ENCODE data around the gene ADAM11.
"Not testable (repeated sequence)": the region's sequence is repeated elsewhere in the genome, so short reads cannot be mapped to it uniquely, and the experiment has no call there.

ADAM11 gene, protein sequence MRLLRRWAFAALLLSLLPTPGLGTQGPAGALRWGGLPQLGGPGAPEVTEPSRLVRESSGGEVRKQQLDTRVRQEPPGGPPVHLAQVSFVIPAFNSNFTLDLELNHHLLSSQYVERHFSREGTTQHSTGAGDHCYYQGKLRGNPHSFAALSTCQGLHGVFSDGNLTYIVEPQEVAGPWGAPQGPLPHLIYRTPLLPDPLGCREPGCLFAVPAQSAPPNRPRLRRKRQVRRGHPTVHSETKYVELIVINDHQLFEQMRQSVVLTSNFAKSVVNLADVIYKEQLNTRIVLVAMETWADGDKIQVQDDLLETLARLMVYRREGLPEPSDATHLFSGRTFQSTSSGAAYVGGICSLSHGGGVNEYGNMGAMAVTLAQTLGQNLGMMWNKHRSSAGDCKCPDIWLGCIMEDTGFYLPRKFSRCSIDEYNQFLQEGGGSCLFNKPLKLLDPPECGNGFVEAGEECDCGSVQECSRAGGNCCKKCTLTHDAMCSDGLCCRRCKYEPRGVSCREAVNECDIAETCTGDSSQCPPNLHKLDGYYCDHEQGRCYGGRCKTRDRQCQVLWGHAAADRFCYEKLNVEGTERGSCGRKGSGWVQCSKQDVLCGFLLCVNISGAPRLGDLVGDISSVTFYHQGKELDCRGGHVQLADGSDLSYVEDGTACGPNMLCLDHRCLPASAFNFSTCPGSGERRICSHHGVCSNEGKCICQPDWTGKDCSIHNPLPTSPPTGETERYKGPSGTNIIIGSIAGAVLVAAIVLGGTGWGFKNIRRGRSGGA

DNA sequence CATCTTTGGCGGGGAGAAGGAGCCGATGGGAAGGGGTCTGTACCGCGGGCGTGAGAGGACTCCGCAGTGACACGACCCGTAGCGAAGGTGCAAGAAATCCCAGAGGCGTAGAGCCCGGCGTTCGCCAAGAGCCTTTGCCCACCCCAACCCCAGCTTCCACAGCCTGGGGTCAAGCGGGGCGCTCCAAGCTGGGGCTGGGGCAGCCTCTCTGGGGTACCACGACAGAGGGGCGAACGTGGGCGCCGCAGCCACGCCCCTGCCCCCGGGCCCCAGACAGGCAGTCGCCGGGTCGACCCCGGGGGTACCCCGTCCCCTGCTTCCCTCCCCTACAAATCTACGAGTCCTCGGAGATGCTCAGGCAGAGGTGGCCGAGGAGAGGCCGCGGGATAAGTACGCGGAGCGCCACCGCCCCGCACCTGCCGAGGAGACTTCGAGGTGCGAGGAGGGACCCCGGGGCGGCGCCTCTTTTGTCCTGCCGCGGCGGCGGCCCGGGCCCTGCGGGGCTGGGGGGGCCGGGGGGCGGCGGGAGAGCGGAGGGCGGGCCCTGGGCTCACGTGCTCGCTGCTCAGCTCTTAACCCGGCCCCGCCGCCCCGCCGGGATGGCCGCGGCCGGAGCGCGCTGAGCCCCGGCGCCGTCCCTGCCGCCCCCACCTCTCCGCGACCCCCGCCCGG is at the start of gene ADAM11:
Gene ADAM11 (plus strand): TSS at position 575 of the 672 bp plus-strand sequence. CDS start 212 bp downstream, outside the sequence.
- H3K4me1 Mint-ChIP-seq, result no peaks in the 10 kb centered on the region
- peak; percentile 59 for ATAC-seq
- peaks cover 48% of the 10 kb centered on the region for H3K27me3 Mint-ChIP-seq
- H3K27ac Mint-ChIP-seq, result no peak within 1 kb of the TSS
- peak within 1 kb of the TSS; percentile 51 for H3K4me3 Mint-ChIP-seq
- no peaks in the 10 kb centered on the region for H3K36me3 Mint-ChIP-seq
- H3K9me3 Mint-ChIP-seq, result no peaks in the 10 kb centered on the region

DNA sequence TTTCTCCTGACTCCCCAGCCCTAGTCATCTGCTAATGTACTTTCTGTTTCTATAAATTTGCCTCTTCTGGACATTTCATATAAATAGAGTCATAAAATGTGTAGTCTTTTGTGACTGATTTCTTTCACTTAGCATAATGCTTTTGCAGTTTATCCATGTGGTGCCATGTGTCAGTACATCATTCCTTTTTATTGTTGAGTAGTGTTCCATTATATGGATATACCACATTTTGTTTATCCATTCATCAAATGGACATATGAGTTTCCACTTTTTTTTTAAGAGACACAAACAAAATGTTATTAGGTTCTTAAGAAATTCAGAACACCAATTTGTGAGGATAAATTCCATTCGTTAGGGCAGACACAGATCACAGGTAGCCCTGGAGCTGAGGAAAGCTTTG is 39.3 kb upstream of the ADAM11 start:
- ATAC-seq, result no peak
- no peak overlapping the region for H3K27ac Mint-ChIP-seq
- H3K36me3 Mint-ChIP-seq, result peaks cover 39% of the 10 kb centered on the region
- no peaks in the 10 kb centered on the region for H3K9me3 Mint-ChIP-seq
- H3K27me3 Mint-ChIP-seq, result no peaks in the 10 kb centered on the region
- H3K4me1 Mint-ChIP-seq, result no peaks in the 10 kb centered on the region
- no peak overlapping the region for H3K4me3 Mint-ChIP-seq

DNA sequence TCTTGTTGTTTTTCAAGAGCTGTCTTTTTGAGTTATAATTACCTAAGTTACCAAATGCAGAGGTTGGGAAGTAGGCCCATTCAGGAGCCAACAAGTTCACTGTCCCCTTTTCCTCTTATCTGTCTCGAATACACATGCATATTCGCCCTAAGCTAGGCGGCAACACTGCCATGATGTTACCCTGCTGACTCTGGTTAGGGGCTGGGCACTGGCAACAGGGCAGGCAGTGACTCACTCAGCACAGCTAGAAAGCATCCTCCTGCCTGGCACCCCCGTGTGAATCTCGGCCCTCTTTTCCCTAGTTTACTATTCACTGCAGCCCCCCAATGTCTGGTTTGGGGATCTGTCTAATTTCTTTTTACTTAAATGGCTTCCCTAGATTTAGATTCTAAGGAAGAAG is 36.5 kb upstream of the ADAM11 start:
- H3K36me3 Mint-ChIP-seq, result peaks cover 26% of the 10 kb centered on the region
- H3K9me3 Mint-ChIP-seq, result no peaks in the 10 kb centered on the region
- no peak overlapping the region for H3K4me3 Mint-ChIP-seq
- H3K4me1 Mint-ChIP-seq, result no peaks in the 10 kb centered on the region
- no peak for ATAC-seq
- H3K27me3 Mint-ChIP-seq, result no peaks in the 10 kb centered on the region
- H3K27ac Mint-ChIP-seq, result no peak overlapping the region

DNA sequence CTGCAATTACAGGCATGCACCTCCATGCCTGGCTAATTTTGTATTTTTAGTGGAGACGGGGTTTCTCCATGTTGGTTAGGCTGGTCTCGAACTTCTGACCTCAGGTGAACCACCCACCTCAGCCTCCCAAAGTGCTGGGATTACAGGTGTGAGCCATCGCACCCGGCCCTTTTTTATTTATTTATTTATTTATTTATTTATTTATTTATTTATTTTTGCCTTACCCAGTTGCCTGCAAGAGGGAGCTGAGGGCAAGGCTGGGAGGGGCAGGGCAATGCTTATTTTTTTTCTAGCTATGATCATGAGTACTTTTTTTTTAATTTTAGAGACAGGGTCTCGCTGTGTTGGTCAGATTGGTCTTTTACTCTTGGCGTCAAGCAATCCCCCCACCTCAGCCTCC is 32.7 kb upstream of the ADAM11 start:
- H3K27ac Mint-ChIP-seq, ATAC-seq, H3K4me1 Mint-ChIP-seq, H3K4me3 Mint-ChIP-seq, H3K9me3 Mint-ChIP-seq, H3K27me3 Mint-ChIP-seq: not testable (repeated sequence)
- H3K36me3 Mint-ChIP-seq, result peaks cover 31% of the 10 kb centered on the region

DNA sequence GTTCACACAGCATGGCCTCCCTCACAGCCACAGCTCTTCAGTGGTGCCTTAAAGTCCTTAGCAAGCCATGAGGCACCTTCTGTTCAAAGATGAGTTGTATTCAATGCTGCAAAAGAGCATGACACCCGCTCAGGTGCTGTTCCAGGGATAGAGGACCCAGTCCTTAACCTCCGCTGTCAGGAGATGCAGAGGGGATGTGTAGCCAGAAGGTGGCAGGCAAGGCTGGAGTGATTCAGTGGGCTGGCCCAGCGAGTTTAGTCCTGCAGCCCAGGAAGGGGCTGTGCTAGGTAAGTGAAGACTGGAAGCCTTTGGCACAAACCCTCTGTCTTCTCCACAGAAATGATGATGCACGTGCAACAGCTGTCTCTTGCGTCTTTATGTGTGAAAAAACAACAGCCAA is 25.0 kb upstream of the ADAM11 start:
- no peaks in the 10 kb centered on the region for H3K27me3 Mint-ChIP-seq
- no peaks in the 10 kb centered on the region for H3K9me3 Mint-ChIP-seq
- H3K27ac Mint-ChIP-seq, result no peak overlapping the region
- no peak for ATAC-seq
- peaks cover 18% of the 10 kb centered on the region for H3K36me3 Mint-ChIP-seq
- H3K4me3 Mint-ChIP-seq, result no peak overlapping the region
- no peaks in the 10 kb centered on the region for H3K4me1 Mint-ChIP-seq

DNA sequence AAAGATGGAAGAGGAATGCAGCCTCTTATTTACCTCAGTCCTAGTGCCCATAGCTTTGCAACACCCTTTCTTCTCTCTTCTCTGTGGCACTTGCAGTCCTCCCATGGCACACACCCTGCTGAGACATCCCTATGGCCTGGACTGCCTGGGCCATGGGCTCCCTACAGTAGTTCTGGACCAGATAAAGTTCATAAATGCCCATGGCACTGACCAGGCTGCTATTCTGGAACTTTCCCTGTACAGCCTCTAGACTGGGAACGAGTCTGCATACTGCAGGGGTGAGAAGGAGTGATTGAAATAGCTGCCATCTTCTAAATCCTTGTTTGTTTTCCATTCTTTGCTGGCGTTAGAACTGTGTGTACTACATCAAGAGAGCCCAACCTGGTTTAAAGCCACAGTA is 24.5 kb upstream of the ADAM11 start:
- H3K4me1 Mint-ChIP-seq, result no peaks in the 10 kb centered on the region
- H3K36me3 Mint-ChIP-seq, result peaks cover 18% of the 10 kb centered on the region
- no peaks in the 10 kb centered on the region for H3K9me3 Mint-ChIP-seq
- H3K27ac Mint-ChIP-seq, result no peak overlapping the region
- no peak for ATAC-seq
- H3K4me3 Mint-ChIP-seq, result no peak overlapping the region
- H3K27me3 Mint-ChIP-seq, result no peaks in the 10 kb centered on the region

DNA sequence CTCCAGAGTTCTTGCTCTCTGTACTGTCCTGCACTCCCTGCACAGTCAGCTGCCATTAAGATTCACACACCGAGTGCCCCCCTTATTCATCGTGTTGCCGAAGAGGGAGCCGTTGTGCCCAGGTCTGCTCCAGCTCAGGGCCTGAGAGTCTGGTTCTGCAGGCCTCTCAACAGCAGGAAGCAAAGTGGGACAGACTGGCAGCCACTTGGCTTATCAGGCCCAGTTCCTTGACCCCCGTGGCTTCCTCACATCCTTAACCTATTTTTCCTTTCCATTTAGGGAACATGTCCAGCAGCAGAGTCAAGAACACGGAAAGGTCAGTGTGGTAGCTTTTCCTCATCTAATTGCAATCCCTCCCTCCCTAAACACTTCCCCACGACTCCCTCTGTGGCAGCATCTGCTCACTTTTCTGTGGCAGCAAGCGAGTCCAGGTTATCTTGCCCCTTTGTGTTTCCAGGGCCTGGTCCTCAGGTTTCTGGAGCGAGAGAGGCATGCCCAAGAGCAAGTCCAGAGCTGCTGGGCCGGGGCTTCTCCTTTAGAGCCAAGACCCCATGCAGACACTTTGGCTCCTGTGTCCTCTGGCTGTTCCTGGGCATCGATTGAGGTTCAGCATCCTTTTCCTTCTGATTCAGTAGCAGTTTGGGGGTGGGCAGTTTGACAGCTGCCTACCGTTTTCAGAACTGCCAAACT is 22.1 kb upstream of the ADAM11 start:
- no peaks in the 10 kb centered on the region for H3K27me3 Mint-ChIP-seq
- H3K4me1 Mint-ChIP-seq, result no peaks in the 10 kb centered on the region
- no peaks in the 10 kb centered on the region for H3K9me3 Mint-ChIP-seq
- H3K4me3 Mint-ChIP-seq, result no peak overlapping the region
- ATAC-seq, result no peak
- H3K36me3 Mint-ChIP-seq, result peaks cover 10% of the 10 kb centered on the region
- no peak overlapping the region for H3K27ac Mint-ChIP-seq

DNA sequence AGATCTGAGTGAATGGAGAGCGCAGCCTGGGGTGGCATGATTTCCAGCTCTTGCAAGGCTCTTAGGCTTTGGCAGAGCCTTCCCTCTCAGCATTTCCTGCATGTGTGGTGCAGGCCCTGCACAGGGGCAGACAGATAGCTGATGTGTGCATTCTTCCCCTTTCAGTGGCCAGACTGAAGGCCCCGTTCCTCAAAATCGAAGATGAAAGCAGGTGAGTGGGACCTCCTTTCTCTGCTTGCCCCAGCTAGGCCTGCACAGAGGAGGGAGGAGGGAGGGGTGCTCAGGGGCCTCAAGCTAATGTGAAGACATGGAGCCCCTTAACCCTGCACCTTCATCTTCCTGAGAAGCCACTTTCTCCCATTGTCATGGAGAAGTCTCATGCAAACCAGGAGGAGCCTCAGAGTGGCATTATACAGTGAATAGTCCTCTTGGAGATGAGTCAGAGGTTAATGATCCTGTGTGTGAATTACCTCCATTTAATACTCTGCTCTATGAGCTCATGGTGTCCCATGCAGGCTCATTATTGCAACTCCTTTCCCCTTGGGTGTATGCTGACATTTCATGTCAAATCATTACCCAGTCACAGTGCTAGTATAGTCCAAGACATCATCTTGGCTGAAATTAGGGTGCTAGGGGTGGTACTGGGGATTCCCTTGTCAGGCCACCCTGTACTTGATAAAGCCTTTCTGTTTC is 20.4 kb upstream of the ADAM11 start:
- Mint-ChIP-seq H3K36me3 (peaks cover 5% of the 10 kb centered on the region), H3K27ac (peak overlapping the region; percentile 24), H3K27me3 (no peaks in the 10 kb centered on the region), H3K4me1 (no peaks in the 10 kb centered on the region), H3K9me3 (no peaks in the 10 kb centered on the region), H3K4me3 (no peak overlapping the region)
- peak; percentile 75 for ATAC-seq

DNA sequence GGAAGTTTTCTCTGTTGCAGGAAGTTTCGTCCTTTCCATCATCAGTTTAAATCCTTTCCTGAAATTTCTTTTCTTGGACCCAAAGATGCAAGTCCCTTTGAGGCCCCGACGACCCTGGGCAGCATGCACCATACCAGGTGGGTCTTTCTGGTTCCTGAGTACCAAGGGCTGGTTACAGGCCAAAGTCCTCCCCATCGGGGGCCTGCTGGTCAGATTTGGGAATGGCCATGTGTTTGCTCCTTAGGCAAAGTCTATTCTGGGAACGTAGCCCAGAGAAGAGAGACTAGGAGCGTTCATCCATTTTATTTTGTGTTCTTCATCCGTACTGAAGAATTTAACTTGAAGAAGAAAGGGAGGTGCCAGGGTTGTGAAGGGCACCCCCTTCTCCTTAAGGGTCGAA is 17.5 kb upstream of the ADAM11 start:
- H3K27ac Mint-ChIP-seq, result no peak overlapping the region
- no peaks in the 10 kb centered on the region for H3K4me1 Mint-ChIP-seq
- ATAC-seq, result no peak
- no peaks in the 10 kb centered on the region for H3K27me3 Mint-ChIP-seq
- no peak overlapping the region for H3K4me3 Mint-ChIP-seq
- no peaks in the 10 kb centered on the region for H3K9me3 Mint-ChIP-seq
- H3K36me3 Mint-ChIP-seq, result peaks cover 10% of the 10 kb centered on the region

DNA sequence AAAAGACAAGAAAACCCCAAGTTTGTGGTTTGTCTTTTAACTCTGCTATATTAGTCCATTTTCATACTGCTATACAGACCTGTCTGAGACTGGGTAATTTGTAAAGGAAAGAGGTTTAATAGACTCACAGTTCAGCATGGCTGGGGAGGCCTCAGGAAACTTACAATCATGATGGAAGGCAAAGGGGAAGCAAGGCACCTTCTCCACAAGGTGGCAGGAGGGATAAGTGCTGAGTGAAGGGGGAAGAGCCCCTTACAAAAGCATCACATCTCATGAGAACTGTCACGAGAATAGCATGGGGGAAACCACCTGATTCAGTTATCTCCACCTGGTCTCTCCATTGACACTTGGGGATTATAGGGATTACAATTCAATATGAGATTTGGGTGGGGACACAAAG is 13.5 kb upstream of the ADAM11 start:
- no peaks in the 10 kb centered on the region for H3K27me3 Mint-ChIP-seq
- ATAC-seq, result no peak
- no peak overlapping the region for H3K4me3 Mint-ChIP-seq
- no peaks in the 10 kb centered on the region for H3K4me1 Mint-ChIP-seq
- peaks cover 26% of the 10 kb centered on the region for H3K36me3 Mint-ChIP-seq
- no peak overlapping the region for H3K27ac Mint-ChIP-seq
- no peaks in the 10 kb centered on the region for H3K9me3 Mint-ChIP-seq

DNA sequence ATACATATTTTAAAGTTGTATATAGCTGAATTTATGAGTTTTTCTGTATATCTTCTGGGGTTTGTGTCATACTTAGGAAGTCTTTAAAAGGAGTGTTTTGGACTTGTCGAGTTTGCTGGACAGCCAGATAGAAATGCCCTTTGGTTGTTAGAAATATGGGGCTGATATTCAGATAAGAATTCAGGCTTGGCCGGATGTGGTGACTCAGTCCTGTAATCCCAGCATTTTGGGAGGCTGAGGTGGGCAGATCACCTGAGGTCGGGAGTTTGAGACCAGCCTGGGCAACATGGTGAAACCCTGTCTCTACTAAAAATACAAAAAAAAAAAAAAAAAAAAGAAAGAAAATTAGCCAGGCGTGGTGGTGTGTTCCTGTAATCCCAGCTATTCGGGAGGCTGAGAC is 13.1 kb upstream of the ADAM11 start:
- H3K27ac Mint-ChIP-seq, result not testable (repeated sequence)

DNA sequence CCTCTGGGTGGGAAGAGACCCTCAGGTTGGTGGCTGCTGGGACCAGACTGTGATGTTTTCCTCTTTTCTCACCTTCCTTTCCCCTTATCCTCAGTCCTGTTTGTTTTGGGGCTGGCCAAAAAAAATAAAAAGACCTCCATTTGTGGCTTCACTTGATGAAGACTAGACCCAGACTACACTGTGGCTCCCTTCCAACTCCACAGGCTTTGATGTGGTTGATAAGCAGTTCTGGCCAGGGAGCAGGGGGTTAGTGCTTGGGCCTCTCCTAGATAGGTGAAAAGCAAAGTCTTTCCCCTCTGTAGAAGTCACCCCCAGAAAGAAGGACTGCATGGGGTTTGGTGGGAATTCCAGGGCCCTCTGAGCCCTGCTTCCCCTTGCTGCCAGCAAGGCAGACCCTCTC is 11.2 kb upstream of the ADAM11 start:
- no peaks in the 10 kb centered on the region for H3K4me1 Mint-ChIP-seq
- no peaks in the 10 kb centered on the region for H3K9me3 Mint-ChIP-seq
- no peaks in the 10 kb centered on the region for H3K27me3 Mint-ChIP-seq
- H3K36me3 Mint-ChIP-seq, result peaks cover 40% of the 10 kb centered on the region
- no peak overlapping the region for H3K4me3 Mint-ChIP-seq
- ATAC-seq, result no peak
- H3K27ac Mint-ChIP-seq, result no peak overlapping the region

More for the DNA sequence above, 13.1 kb upstream of the ADAM11 start:
- not testable (repeated sequence) for H3K4me1 Mint-ChIP-seq, H3K4me3 Mint-ChIP-seq, ATAC-seq, H3K27me3 Mint-ChIP-seq, H3K9me3 Mint-ChIP-seq
- H3K36me3 Mint-ChIP-seq, result peaks cover 29% of the 10 kb centered on the region

DNA sequence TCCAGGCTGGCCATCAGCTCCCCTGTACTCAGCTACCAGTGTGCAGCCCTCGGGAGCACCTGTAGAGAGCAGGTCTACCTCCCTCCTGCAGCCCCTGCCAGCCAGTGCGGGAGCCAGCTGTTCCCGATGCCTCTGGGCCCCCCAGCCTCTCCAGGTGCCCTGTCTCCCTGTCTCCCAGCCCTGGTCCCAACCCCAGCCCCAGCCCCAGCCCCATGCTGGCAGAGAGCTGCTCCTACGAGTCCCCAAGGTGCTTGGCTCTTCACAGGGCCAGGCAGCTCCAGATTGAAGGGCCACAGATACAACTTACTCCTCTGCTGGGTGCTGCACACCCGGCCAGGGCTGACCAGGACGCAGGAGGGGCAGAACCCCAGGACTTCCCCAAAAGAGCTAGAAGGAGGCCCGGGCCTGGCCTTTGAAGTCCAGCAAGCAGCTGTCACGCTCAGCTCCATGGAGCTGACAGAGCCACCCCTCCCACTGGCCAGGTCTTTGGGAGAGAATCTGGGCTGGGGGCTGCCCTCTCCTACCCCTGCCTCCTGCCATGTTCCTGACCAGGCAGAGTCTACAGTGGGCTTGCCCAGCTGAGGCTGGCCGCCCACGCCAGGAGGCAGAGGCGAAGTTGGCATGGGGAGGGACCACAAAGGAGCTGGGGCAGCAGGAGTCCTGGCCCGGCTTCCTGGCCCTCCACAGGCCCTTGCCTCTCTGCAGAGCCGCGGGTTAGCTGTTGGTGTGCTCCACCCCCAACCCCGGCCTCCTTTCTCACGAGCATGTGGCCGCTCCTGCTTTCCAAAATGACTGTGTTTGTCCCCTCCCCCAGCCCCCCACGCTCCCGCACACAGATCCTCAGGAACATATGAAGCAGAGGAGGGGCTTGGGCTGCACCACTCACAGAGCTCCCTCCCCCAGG is 9.5 kb upstream of the ADAM11 start:
- H3K4me3 Mint-ChIP-seq, result no peak overlapping the region
- no peaks in the 10 kb centered on the region for H3K4me1 Mint-ChIP-seq
- no peak for ATAC-seq
- no peak overlapping the region for H3K27ac Mint-ChIP-seq
- H3K36me3 Mint-ChIP-seq, result peaks cover 40% of the 10 kb centered on the region
- no peaks in the 10 kb centered on the region for H3K27me3 Mint-ChIP-seq
- H3K9me3 Mint-ChIP-seq, result no peaks in the 10 kb centered on the region

DNA sequence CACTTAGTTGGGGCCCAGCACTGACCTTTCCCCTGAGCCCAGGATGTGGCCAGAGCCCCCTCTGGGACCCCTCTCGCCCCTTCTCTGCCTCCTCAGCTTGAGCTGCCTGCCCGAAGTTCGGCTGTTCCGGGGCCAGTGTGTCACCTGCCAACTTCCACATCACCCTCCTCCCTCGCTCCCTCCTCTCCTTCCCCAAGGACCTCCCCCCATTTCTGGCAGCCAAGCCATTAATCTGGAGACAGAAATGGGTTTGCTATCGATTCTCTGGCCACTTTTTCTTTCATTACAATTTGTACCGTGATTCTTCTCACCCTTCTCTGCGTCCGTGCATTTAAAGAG is 8.8 kb upstream of the ADAM11 start:
- Mint-ChIP-seq H3K36me3 (peaks cover 37% of the 10 kb centered on the region), H3K4me3 (no peak overlapping the region), H3K27ac (no peak overlapping the region), H3K9me3 (no peaks in the 10 kb centered on the region), H3K4me1 (no peaks in the 10 kb centered on the region), H3K27me3 (no peaks in the 10 kb centered on the region)
- no peak for ATAC-seq
